Upper lobe of left lung (tissue), 6 donors: ENCODE measurements around the gene TRMT6. TPM values are rescaled to one million over a fixed set of nuclear protein-coding genes. Genes with fewer than 3 reads are reported as not detected.

ENCODE experiments used
- ATAC-seq, 2 donors: fragments of 200-7000 bp; cut with Tn5 transposase; one replicate each; pipeline ENCODE4 v1.9.1; 2022; ENCODE audit warnings: mild to moderate bottlenecking in 2 of 2, moderate library complexity in 2 of 2; ENCODE audit not compliant: low FRiP score in 2 of 2
- DNase-seq, 2 donors: peaks; one replicate each; pipeline ENCODE4 v3.0.0-alpha.2; 2019 to 2020
- H3K27ac ChIP-seq, 4 donors: fragments of 200-600 bp; sonication (generic); one replicate each; pipeline ENCODE4 v1.5.1; 2016 to 2019
- H3K27me3 ChIP-seq, 4 donors: fragments of 200-600 bp; sonication (generic); one replicate each; pipeline ENCODE4 v1.5.1; 2017 to 2019
- H3K36me3 ChIP-seq, 4 donors: fragments of 200-600 bp; sonication (generic); one replicate each; pipeline ENCODE4 v1.5.1; 2016 to 2019
- H3K4me1 ChIP-seq, 4 donors: fragments of 200-600 bp; sonication (generic); one replicate each; pipeline ENCODE4 v1.5.1; 2018 to 2019
- H3K4me3 ChIP-seq, 4 donors: fragments of 200-600 bp; sonication (generic); one replicate each; pipeline ENCODE4 v1.5.1; 2017 to 2019; ENCODE audit warnings: mild to moderate bottlenecking in 2 of 4, moderate library complexity in 1 of 4
- H3K9me3 ChIP-seq, 4 donors: fragments of 200-600 bp; sonication (generic); one replicate each; pipeline ENCODE4 v1.5.1; 2018 to 2019
- CTCF ChIP-seq, 6 experiments: fragments of 450-650 bp in 4 of 6; fragments of 200-600 bp in 2 of 6; sonication (generic) in 2 of 6; IDR thresholded peaks; one replicate each; pipeline ENCODE4 v1.5.1; 2016 to 2019; ENCODE audit warnings: antibody characterized with exemption in 6 of 6
- EP300 ChIP-seq, 4 donors: sonication (generic); formaldehyde crosslinking; IDR thresholded peaks; one replicate each; pipeline ENCODE4 v1.5.1; 2017; ENCODE audit warnings: antibody characterized with exemption in 4 of 4, control low read depth in 2 of 4
- POLR2A ChIP-seq, 4 donors: fragments of 450-650 bp; IDR thresholded peaks; one replicate each; pipeline ENCODE4 v1.5.1; 2016 to 2017; ENCODE audit warnings: antibody characterized with exemption in 4 of 4, mild to moderate bottlenecking in 2 of 4
- POLR2AphosphoS5 ChIP-seq, 2 donors: sonication (generic); formaldehyde crosslinking; IDR thresholded peaks; one replicate each; pipeline ENCODE4 v1.5.1; 2017; ENCODE audit warnings: antibody characterized with exemption in 2 of 2
- WGBS, 2 donors: methylation state at CpG; one replicate each; pipeline ENCODE4 v1.1.5; 2017 to 2018; 5-methylcytosine and 5-hydroxymethylcytosine counted together
- total RNA-seq, 6 donors: library from RNA; depleted of rRNA in 4 of 6; stranded (reverse); fragments of >200 nt in 4 of 6; gene quantifications; one replicate each; pipeline versions ENCODE4 v1.1.0 to v1.2.1, GENCODE V29; 2016 to 2021
- donor health status: DM: no; HTN: no; CAD: no; lungs with moderate emphysema.
- donor health status: DM: no; HTN: yes; CAD: no; lungs with severe emphysema.

TRMT6 gene
- total RNA-seq, 6 donors from 2014 or later: 3.9 to 14.3 (median 7.7) TPM

- TF ChIP-seq CTCF (IDR thresholded peaks at IDR 0.05): no peak
- no peak for TF ChIP-seq EP300 (IDR thresholded peaks at IDR 0.05)
- no peak for TF ChIP-seq POLR2A (IDR thresholded peaks at IDR 0.05)
- no peak for TF ChIP-seq POLR2AphosphoS5 (IDR thresholded peaks at IDR 0.05)
- Histone ChIP-seq H3K4me3 (no peak overlapping the region), H3K27ac (peak overlapping the region in 2 of 4 donors; percentile 6 to 39), H3K9me3 (no peaks in the 10 kb centered on the region), H3K27me3 (no peaks in the 10 kb centered on the region), H3K4me1 (no peaks in the 10 kb centered on the region), H3K36me3 (peaks cover 0 to 18% (median 3%) of the 10 kb centered on the region in 4 donors)
- 79 to 90% methylated on average over 2 of the region's 2 CpGs for WGBS, 2 donors
- no peak for DNase-seq
- ATAC-seq: no peak
Observed at GRCh38 chr20:5973172-5973571, 22.8 kb upstream of the TRMT6 start.

GRCh38 chr20:5971203-5971602 is 20.9 kb upstream of the TRMT6 start:
- no peaks in the 10 kb centered on the region for H3K27me3 ChIP-seq
- H3K4me1 ChIP-seq: no peaks in the 10 kb centered on the region
- H3K27ac ChIP-seq: no peak overlapping the region
- peaks cover 0 to 25% (median 9%) of the 10 kb centered on the region in 4 donors for H3K36me3 ChIP-seq
- TF ChIP-seq POLR2A (IDR thresholded peaks at IDR 0.05) (no peak), POLR2AphosphoS5 (IDR thresholded peaks at IDR 0.05) (no peak), CTCF (IDR thresholded peaks at IDR 0.05) (no peak), EP300 (IDR thresholded peaks at IDR 0.05) (no peak)
- no peak overlapping the region for H3K4me3 ChIP-seq
- H3K9me3 ChIP-seq: no peaks in the 10 kb centered on the region
- no peak for ATAC-seq
- DNase-seq: no peak

GRCh38 chr20:5970381-5970780 is 20.0 kb upstream of the TRMT6 start:
- no peaks in the 10 kb centered on the region for H3K27me3 ChIP-seq
- no peak for TF ChIP-seq POLR2AphosphoS5 (IDR thresholded peaks at IDR 0.05)
- TF ChIP-seq CTCF (IDR thresholded peaks at IDR 0.05): no peak
- no peak for TF ChIP-seq EP300 (IDR thresholded peaks at IDR 0.05)
- no peak for TF ChIP-seq POLR2A (IDR thresholded peaks at IDR 0.05)
- DNase-seq: no peak
- ATAC-seq: no peak
- no peak overlapping the region for H3K4me3 ChIP-seq
- H3K4me1 ChIP-seq: no peaks in the 10 kb centered on the region
- no peaks in the 10 kb centered on the region for H3K9me3 ChIP-seq
- 93 to 94% methylated on average over 2 of the region's 2 CpGs for WGBS, 2 donors
- peaks cover 0 to 25% (median 9%) of the 10 kb centered on the region in 4 donors for H3K36me3 ChIP-seq
- no peak overlapping the region for H3K27ac ChIP-seq

- TF ChIP-seq POLR2A (IDR thresholded peaks at IDR 0.05) (no peak), POLR2AphosphoS5 (IDR thresholded peaks at IDR 0.05) (no peak), CTCF (IDR thresholded peaks at IDR 0.05) (no peak), EP300 (IDR thresholded peaks at IDR 0.05) (no peak)
- DNase-seq (no peak), ATAC-seq (no peak)
- peaks cover 0 to 25% (median 10%) of the 10 kb centered on the region in 4 donors for H3K36me3 ChIP-seq
- no peak overlapping the region for H3K27ac ChIP-seq
- H3K27me3 ChIP-seq: no peaks in the 10 kb centered on the region
- H3K9me3 ChIP-seq: no peaks in the 10 kb centered on the region
- H3K4me1 ChIP-seq: no peaks in the 10 kb centered on the region
- H3K4me3 ChIP-seq: no peak overlapping the region
Observed at GRCh38 chr20:5969940-5970339, 19.6 kb upstream of the TRMT6 start.

- 87% methylated on average over 9 of the region's 9 CpGs for WGBS, 2 donors
- Histone ChIP-seq H3K27ac (no peak overlapping the region), H3K9me3 (no peaks in the 10 kb centered on the region), H3K4me3 (no peak overlapping the region), H3K4me1 (no peaks in the 10 kb centered on the region), H3K27me3 (no peaks in the 10 kb centered on the region), H3K36me3 (peaks cover 0 to 27% (median 10%) of the 10 kb centered on the region in 4 donors)
- TF ChIP-seq POLR2A (IDR thresholded peaks at IDR 0.05) (no peak), CTCF (IDR thresholded peaks at IDR 0.05) (no peak), POLR2AphosphoS5 (IDR thresholded peaks at IDR 0.05) (no peak), EP300 (IDR thresholded peaks at IDR 0.05) (no peak)
- ATAC-seq (no peak), DNase-seq (no peak)
Observed at GRCh38 chr20:5969348-5969935, 19.1 kb upstream of the TRMT6 start.
